Measurements from ENCODE around the gene ANTKMT. TPM values are rescaled to one million over a fixed set of nuclear protein-coding genes. Genes with fewer than 3 reads are reported as not detected.
A peak's percentile ranks its signal among the peaks of the same experiment; 100 is the strongest.

The ANTKMT gene
- total RNA-seq, 1 donor from 2014 or later = 7.5 TPM

DNA sequence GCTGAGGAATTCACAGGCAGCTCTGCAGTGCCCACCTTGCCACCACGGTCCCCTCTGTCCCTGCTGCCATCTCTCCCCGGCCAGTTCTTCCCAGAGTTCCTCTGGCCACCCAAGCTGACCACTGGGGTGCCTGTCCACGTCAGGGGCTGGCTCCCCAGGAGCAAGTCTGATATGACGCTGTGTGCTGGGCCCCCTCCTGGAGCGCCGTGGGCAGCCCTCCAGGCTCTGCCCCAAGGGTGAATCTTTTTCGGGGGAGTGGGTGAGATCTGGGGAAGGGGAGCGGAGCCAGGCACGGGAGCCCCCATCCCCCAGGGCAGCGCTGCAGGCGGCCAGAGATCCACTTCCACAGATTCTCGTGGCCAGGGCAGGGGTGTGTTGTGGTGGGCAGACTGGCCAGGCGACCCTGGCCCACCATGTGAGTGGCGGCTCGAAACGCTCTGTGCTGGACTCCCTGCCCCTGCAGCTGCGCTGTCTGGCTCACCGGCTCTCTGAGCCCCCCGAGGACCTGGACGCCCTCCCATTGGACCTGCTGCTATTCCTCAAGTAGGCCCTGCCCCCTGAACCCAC, 43.3 kb downstream of the ANTKMT start:
- H3K4me3 ChIP-seq = no peak overlapping the region
- no peaks in the 10 kb centered on the region for H3K9me3 ChIP-seq (ENCODE audit: low read depth)
- Mint-ChIP-seq H3K36me3 (no peaks in the 10 kb centered on the region), H3K9me3 (no peaks in the 10 kb centered on the region), H3K27ac (peak overlapping the region; percentile 72), H3K4me3 (no peak overlapping the region), H3K4me1 (peaks cover 9% of the 10 kb centered on the region), H3K27me3 (ENCODE audit: insufficient read depth, low read depth) (peaks cover 3% of the 10 kb centered on the region)
- no peaks in the 10 kb centered on the region for H3K27me3 ChIP-seq
- no peaks in the 10 kb centered on the region for H3K36me3 ChIP-seq
- no peak overlapping the region for H3K27ac ChIP-seq
- peaks cover 6% of the 10 kb centered on the region for H3F3A ChIP-seq (ENCODE audit: low read depth)
- no peaks in the 10 kb centered on the region for H4K20me1 ChIP-seq (ENCODE audit: low read depth)
- H3K4me1 ChIP-seq = peaks cover 8% of the 10 kb centered on the region
- no peak overlapping the region for H3K4me2 ChIP-seq
- no peak for DNase-seq (ENCODE audit: low spot score)
- H2AFZ ChIP-seq (replicated peaks) = no peak overlapping the region
- no peak for TF ChIP-seq EZH2phosphoT487 (IDR thresholded peaks at IDR 0.05)
- TF ChIP-seq, protein P1, sequence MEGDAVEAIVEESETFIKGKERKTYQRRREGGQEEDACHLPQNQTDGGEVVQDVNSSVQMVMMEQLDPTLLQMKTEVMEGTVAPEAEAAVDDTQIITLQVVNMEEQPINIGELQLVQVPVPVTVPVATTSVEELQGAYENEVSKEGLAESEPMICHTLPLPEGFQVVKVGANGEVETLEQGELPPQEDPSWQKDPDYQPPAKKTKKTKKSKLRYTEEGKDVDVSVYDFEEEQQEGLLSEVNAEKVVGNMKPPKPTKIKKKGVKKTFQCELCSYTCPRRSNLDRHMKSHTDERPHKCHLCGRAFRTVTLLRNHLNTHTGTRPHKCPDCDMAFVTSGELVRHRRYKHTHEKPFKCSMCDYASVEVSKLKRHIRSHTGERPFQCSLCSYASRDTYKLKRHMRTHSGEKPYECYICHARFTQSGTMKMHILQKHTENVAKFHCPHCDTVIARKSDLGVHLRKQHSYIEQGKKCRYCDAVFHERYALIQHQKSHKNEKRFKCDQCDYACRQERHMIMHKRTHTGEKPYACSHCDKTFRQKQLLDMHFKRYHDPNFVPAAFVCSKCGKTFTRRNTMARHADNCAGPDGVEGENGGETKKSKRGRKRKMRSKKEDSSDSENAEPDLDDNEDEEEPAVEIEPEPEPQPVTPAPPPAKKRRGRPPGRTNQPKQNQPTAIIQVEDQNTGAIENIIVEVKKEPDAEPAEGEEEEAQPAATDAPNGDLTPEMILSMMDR (IDR thresholded peaks at IDR 0.05) = no peak
- TF ChIP-seq EZH2 (IDR thresholded peaks at IDR 0.05) = no peak
- H3K9ac ChIP-seq = no peak overlapping the region
- no peaks in the 10 kb centered on the region for H3K79me2 ChIP-seq (ENCODE audit: low read depth)

DNA sequence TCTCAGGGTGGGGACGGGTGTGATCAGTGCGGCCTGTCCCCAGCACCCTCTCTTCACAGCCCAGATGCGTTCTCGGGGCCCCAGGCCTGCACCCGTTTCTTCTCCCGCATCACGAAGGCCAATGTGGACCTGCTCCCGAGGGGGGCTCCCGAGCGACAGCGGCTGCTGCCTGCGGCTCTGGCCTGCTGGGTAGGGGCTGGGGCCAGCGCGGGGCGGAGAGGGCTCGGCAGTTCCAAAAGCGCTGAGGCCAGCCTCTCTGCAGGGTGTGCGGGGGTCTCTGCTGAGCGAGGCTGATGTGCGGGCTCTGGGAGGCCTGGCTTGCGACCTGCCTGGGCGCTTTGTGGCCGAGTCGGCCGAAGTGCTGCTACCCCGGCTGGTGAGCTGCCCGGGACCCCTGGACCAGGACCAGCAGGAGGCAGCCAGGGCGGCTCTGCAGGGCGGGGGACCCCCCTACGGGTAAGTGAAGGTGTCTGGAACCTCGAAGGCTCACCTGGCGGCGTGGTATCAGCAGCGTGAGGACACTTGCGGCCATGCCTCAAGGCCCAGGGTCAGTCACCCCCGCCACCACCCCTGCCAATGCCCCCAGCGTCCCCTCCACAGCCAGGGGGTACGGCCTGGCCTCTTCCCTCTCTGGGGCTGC, 44.0 kb downstream of the ANTKMT start:
- peaks cover 5% of the 10 kb centered on the region for H3K4me1 Mint-ChIP-seq
- no peaks in the 10 kb centered on the region for H3K9me3 ChIP-seq (ENCODE audit: low read depth)
- no peaks in the 10 kb centered on the region for H3K9me3 Mint-ChIP-seq
- no peak overlapping the region for H3K4me2 ChIP-seq
- no peaks in the 10 kb centered on the region for H3K27me3 ChIP-seq
- no peaks in the 10 kb centered on the region for H3F3A ChIP-seq (ENCODE audit: low read depth)
- H3K4me3 ChIP-seq = no peak overlapping the region
- no peak for DNase-seq (ENCODE audit: low spot score)
- no peak overlapping the region for H3K27ac ChIP-seq
- no peak overlapping the region for H3K4me3 Mint-ChIP-seq
- no peak overlapping the region for H3K9ac ChIP-seq
- H2AFZ ChIP-seq (replicated peaks) = no peak overlapping the region
- H3K27ac Mint-ChIP-seq = no peak overlapping the region
- peaks cover 6% of the 10 kb centered on the region for H3K4me1 ChIP-seq
- H3K79me2 ChIP-seq (ENCODE audit: low read depth) = no peaks in the 10 kb centered on the region
- H4K20me1 ChIP-seq (ENCODE audit: low read depth) = no peaks in the 10 kb centered on the region
- H3K36me3 Mint-ChIP-seq = no peaks in the 10 kb centered on the region
- TF ChIP-seq, protein P1 (IDR thresholded peaks at IDR 0.05) = no peak
- TF ChIP-seq EZH2phosphoT487 (IDR thresholded peaks at IDR 0.05) (no peak), EZH2 (IDR thresholded peaks at IDR 0.05) (no peak)
- no peaks in the 10 kb centered on the region for H3K36me3 ChIP-seq
- H3K27me3 Mint-ChIP-seq (ENCODE audit: insufficient read depth, low read depth) = peaks cover 2% of the 10 kb centered on the region

DNA sequence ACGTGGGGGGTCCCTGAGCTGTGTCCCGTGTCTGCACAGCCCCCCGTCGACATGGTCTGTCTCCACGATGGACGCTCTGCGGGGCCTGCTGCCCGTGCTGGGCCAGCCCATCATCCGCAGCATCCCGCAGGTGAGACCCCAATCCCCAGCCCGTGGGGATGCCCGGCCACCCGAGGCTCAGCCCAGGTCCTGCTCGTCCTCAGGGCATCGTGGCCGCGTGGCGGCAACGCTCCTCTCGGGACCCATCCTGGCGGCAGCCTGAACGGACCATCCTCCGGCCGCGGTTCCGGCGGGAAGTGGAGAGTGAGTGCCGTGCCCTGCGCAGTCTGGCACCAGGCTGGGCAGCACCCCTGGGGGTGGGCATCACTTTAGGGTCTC, 44.5 kb downstream of the ANTKMT start:
- H3K27ac Mint-ChIP-seq = no peak overlapping the region
- H3K4me2 ChIP-seq = no peak overlapping the region
- peaks cover 2% of the 10 kb centered on the region for H3K27me3 Mint-ChIP-seq (ENCODE audit: insufficient read depth, low read depth)

More for the DNA sequence above, 44.5 kb downstream of the ANTKMT start:
- Histone ChIP-seq H2AFZ (replicated peaks) (no peak overlapping the region), H3K79me2 (ENCODE audit: low read depth) (no peaks in the 10 kb centered on the region), H3K27ac (no peak overlapping the region), H3K4me1 (peaks cover 6% of the 10 kb centered on the region), H3K9me3 (ENCODE audit: low read depth) (no peaks in the 10 kb centered on the region), H3K9ac (no peak overlapping the region), H3F3A (ENCODE audit: low read depth) (no peaks in the 10 kb centered on the region), H3K36me3 (no peaks in the 10 kb centered on the region), H3K27me3 (no peaks in the 10 kb centered on the region), H3K4me3 (no peak overlapping the region), H4K20me1 (ENCODE audit: low read depth) (no peaks in the 10 kb centered on the region)
- H3K9me3 Mint-ChIP-seq = no peaks in the 10 kb centered on the region
- DNase-seq (ENCODE audit: low spot score) = no peak
- H3K36me3 Mint-ChIP-seq = no peaks in the 10 kb centered on the region
- H3K4me3 Mint-ChIP-seq = no peak overlapping the region
- no peak for TF ChIP-seq EZH2 (IDR thresholded peaks at IDR 0.05)
- TF ChIP-seq, protein P1 (IDR thresholded peaks at IDR 0.05) = no peak
- no peak for TF ChIP-seq EZH2phosphoT487 (IDR thresholded peaks at IDR 0.05)
- H3K4me1 Mint-ChIP-seq = peaks cover 4% of the 10 kb centered on the region
